HUES6 (cell line): ENCODE data around the gene HYAL2.
"Not testable (repeated sequence)": the region's sequence is repeated elsewhere in the genome, so short reads cannot be mapped to it uniquely, and the experiment has no call there.

Source experiments
- H3K27ac ChIP-seq: 2 replicates; pipeline ENCODE4 v1.7.0; 2013; ENCODE audit warnings: low read depth, mild to moderate bottlenecking, low read length, inconsistent platforms
- H3K27me3 ChIP-seq: 2 replicates; pipeline ENCODE4 v1.6.1; 2013; ENCODE audit warnings: low read length; ENCODE audit not compliant: control insufficient read depth, insufficient read depth
- H3K36me3 ChIP-seq: 2 replicates; pipeline ENCODE4 v1.6.1; 2013; ENCODE audit warnings: low read length; ENCODE audit not compliant: control insufficient read depth, insufficient read depth
- H3K4me1 ChIP-seq: 2 replicates; pipeline ENCODE4 v1.6.1; 2013; ENCODE audit warnings: low read length; ENCODE audit not compliant: control insufficient read depth, insufficient read depth
- H3K4me3 ChIP-seq: 2 replicates; pipeline ENCODE4 v1.5.1; 2013; ENCODE audit warnings: low read depth, low read length
- H3K9ac ChIP-seq: one replicate; pipeline ENCODE4 v1.6.1; 2013; ENCODE audit warnings: mild to moderate bottlenecking, low read length
- H3K9me3 ChIP-seq: 2 replicates; pipeline ENCODE4 v1.6.1; 2013; ENCODE audit warnings: low read depth, low read length; ENCODE audit not compliant: control insufficient read depth, insufficient read depth

HYAL2 gene

GRCh38 chr3:50272538-50272910, 50.0 kb downstream of the HYAL2 start:
- H3K9ac ChIP-seq, H3K36me3 ChIP-seq, H3K4me3 ChIP-seq, H3K27ac ChIP-seq, H3K9me3 ChIP-seq: not testable (repeated sequence)
- peaks cover 42% of the 10 kb centered on the region for H3K27me3 ChIP-seq
- peaks cover 56% of the 10 kb centered on the region for H3K4me1 ChIP-seq

- no peaks in the 10 kb centered on the region for H3K9me3 ChIP-seq
- H3K4me1 ChIP-seq, result peaks cover 67% of the 10 kb centered on the region
- H3K9ac ChIP-seq, result no peak overlapping the region
- H3K4me3 ChIP-seq, result no peak overlapping the region
- peaks cover 35% of the 10 kb centered on the region for H3K27me3 ChIP-seq
- H3K27ac ChIP-seq, result no peak overlapping the region
- no peaks in the 10 kb centered on the region for H3K36me3 ChIP-seq
Observed at GRCh38 chr3:50271314-50271936, 51.1 kb downstream of the HYAL2 start.

- H3K9ac ChIP-seq, result no peak overlapping the region
- H3K27me3 ChIP-seq, result peaks cover 27% of the 10 kb centered on the region
- H3K9me3 ChIP-seq, result no peaks in the 10 kb centered on the region
- H3K4me1 ChIP-seq, result peaks cover 74% of the 10 kb centered on the region
- H3K36me3 ChIP-seq, result no peaks in the 10 kb centered on the region
- H3K4me3 ChIP-seq, result no peak overlapping the region
- H3K27ac ChIP-seq, result no peak overlapping the region
Observed at GRCh38 chr3:50270422-50271224, 51.9 kb downstream of the HYAL2 start.

- Histone ChIP-seq H3K4me3 (no peak overlapping the region), H3K9me3 (no peaks in the 10 kb centered on the region), H3K4me1 (peaks cover 74% of the 10 kb centered on the region), H3K9ac (no peak overlapping the region), H3K36me3 (no peaks in the 10 kb centered on the region), H3K27me3 (peaks cover 21% of the 10 kb centered on the region), H3K27ac (no peak overlapping the region)
Observed at GRCh38 chr3:50269977-50270413, 52.5 kb downstream of the HYAL2 start.

GRCh38 chr3:50269460-50269859, 53.1 kb downstream of the HYAL2 start:
- Histone ChIP-seq H3K9me3 (no peaks in the 10 kb centered on the region), H3K4me3 (peak overlapping the region; percentile 2; the same call in 1 of the 2 replicates), H3K36me3 (no peaks in the 10 kb centered on the region), H3K27me3 (peaks cover 16% of the 10 kb centered on the region), H3K9ac (peak overlapping the region; percentile 2), H3K4me1 (peaks cover 72% of the 10 kb centered on the region), H3K27ac (no peak overlapping the region)

- Histone ChIP-seq H3K9me3 (no peaks in the 10 kb centered on the region), H3K9ac (peak within 1 kb of the TSS; percentile 2), H3K4me1 (peaks cover 74% of the 10 kb centered on the region), H3K27me3 (peaks cover 10% of the 10 kb centered on the region), H3K27ac (no peak within 1 kb of the TSS), H3K36me3 (no peaks in the 10 kb centered on the region), H3K4me3 (peak within 1 kb of the TSS; percentile 42; the same call in 1 of the 2 replicates)
Observed at GRCh38 chr3:50268703-50269451, 53.7 kb downstream of the HYAL2 start, which contains the start of gene SEMA3B. SEMA3B (plus strand) TSS chr3:50269147; CDS start chr3:50269241, 94 bp downstream.

GRCh38 chr3:50268276-50268675, 54.3 kb downstream of the HYAL2 start:
- H3K27me3 ChIP-seq, result peaks cover 4% of the 10 kb centered on the region
- H3K27ac ChIP-seq, result no peak overlapping the region
- H3K36me3 ChIP-seq, result no peaks in the 10 kb centered on the region
- H3K9me3 ChIP-seq, result no peaks in the 10 kb centered on the region
- H3K4me1 ChIP-seq, result peaks cover 77% of the 10 kb centered on the region
- no peak overlapping the region for H3K4me3 ChIP-seq
- no peak overlapping the region for H3K9ac ChIP-seq
